ENCODE results near the gene MARK4.
"Not testable (repeated sequence)": the region's sequence is repeated elsewhere in the genome, so short reads cannot be mapped to it uniquely, and the experiment has no call there.

MARK4 gene

GRCh38 chr19:45244133-45244794 is 6.8 kb upstream of the MARK4 start:
- no peak for FAIRE-seq

- FAIRE-seq: no peak
These were observed 5.7 kb upstream of the MARK4 start, which contains the start of gene EXOC3L2 for GRCh38 chr19:45245334-45245787. TSS of gene EXOC3L2 (minus strand) at chr19:45245407. CDS start at chr19:45239045, 6,362 bp downstream.

- FAIRE-seq: no peak
These were observed 5.2 kb upstream of the MARK4 start for GRCh38 chr19:45245826-45246225.

- FAIRE-seq: no peak
These were observed 3.9 kb upstream of the MARK4 start for GRCh38 chr19:45247136-45247535.

- no peak for FAIRE-seq
These were observed 1.6 kb upstream of the MARK4 start for GRCh38 chr19:45249261-45250033.

- no peak for FAIRE-seq
These were observed 747 bp upstream of the MARK4 start for GRCh38 chr19:45250216-45250831.

- no peak for FAIRE-seq
These were observed 632 bp downstream of the MARK4 start for GRCh38 chr19:45251452-45252354.

- no peak for FAIRE-seq
These were observed 2.4 kb downstream of the MARK4 start for GRCh38 chr19:45253396-45254027.

GRCh38 chr19:45254044-45254531 is 3.0 kb downstream of the MARK4 start:
- FAIRE-seq: no peak

- FAIRE-seq: no peak
These were observed 4.6 kb downstream of the MARK4 start for GRCh38 chr19:45255611-45256157.

GRCh38 chr19:45256836-45257235 is 5.8 kb downstream of the MARK4 start:
- FAIRE-seq: no peak

- no peak for FAIRE-seq
These were observed 7.8 kb downstream of the MARK4 start for GRCh38 chr19:45258862-45259261.

- no peak for FAIRE-seq
These were observed 11.5 kb downstream of the MARK4 start for GRCh38 chr19:45262570-45262969.

GRCh38 chr19:45263013-45263412 is 11.9 kb downstream of the MARK4 start:
- no peak for FAIRE-seq

- no peak for FAIRE-seq
These were observed 13.8 kb downstream of the MARK4 start for GRCh38 chr19:45264781-45265317.

- no peak for FAIRE-seq
These were observed 14.3 kb downstream of the MARK4 start for GRCh38 chr19:45265375-45265774.

- no peak for FAIRE-seq
These were observed 16.2 kb downstream of the MARK4 start for GRCh38 chr19:45267296-45267695.

- FAIRE-seq: not testable (repeated sequence)
These were observed 18.9 kb downstream of the MARK4 start for GRCh38 chr19:45269939-45270338.

- FAIRE-seq: no peak
These were observed 20.1 kb downstream of the MARK4 start for GRCh38 chr19:45271098-45271734.

- no peak for FAIRE-seq
These were observed 20.7 kb downstream of the MARK4 start for GRCh38 chr19:45271735-45272108.

GRCh38 chr19:45273521-45273855 is 22.4 kb downstream of the MARK4 start:
- no peak for FAIRE-seq
